ENCODE results near the gene IMMP2L. TPM values are rescaled to one million over a fixed set of nuclear protein-coding genes. Genes with fewer than 3 reads are reported as not detected.

Gene IMMP2L
- total and polyA plus RNA-seq, 2 of the 8 experiments (the other 6 are each of a cell fraction or from before 2014, with no cell fraction given) = 2.3 to 10.1 TPM

- no peak for FAIRE-seq
- TF ChIP-seq HDAC6 (IDR thresholded peaks at IDR 0.05; ENCODE audit: low read depth, low read length) = no peak
- TF ChIP-seq ZNF274 (IDR thresholded peaks at IDR 0.05; ENCODE audit: borderline replicate concordance, extremely low read depth, low read length) = no peak
- no peak for TF ChIP-seq FOSL1 (IDR thresholded peaks at IDR 0.05; ENCODE audit: insufficient read depth, low read depth, low read length)
- TF ChIP-seq SRF (IDR thresholded peaks at IDR 0.05; ENCODE audit: low read depth, low read length) = no peak
- no peak for TF ChIP-seq JUN (IDR thresholded peaks at IDR 0.05; ENCODE audit: low read depth, low read length)
- TF ChIP-seq TCF12 (IDR thresholded peaks at IDR 0.05; ENCODE audit: low read depth, low read length) = no peak
- no peak for TF ChIP-seq RNF2 (IDR thresholded peaks at IDR 0.05; ENCODE audit: borderline replicate concordance, low read depth, low read length, missing control alignments, poor library complexity, severe bottlenecking)
- no peak for TF ChIP-seq SIN3A (conservative IDR thresholded peaks at IDR 0.05 in 1 of 2, IDR thresholded peaks at IDR 0.05 in 1 of 2; ENCODE audit: low read depth in 1 of 2, low read length in 2 of 2)
- TF ChIP-seq TAF7 (optimal IDR thresholded peaks at IDR 0.05; ENCODE audit: borderline replicate concordance, low read depth, low read length) = no peak
- TF ChIP-seq USF2 (IDR thresholded peaks at IDR 0.05; ENCODE audit: low read length) = no peak
- no peak for TF ChIP-seq SAP30 (IDR thresholded peaks at IDR 0.05; ENCODE audit: insufficient read depth, insufficient replicate concordance, low read length)
- no peak for TF ChIP-seq NANOG (IDR thresholded peaks at IDR 0.05; ENCODE audit: insufficient read depth, low read depth, low read length, poor library complexity, severe bottlenecking)
Observed at GRCh38 chr7:110898516-110898915, 663.8 kb downstream of the IMMP2L start.

More at GRCh38 chr7:110898516-110898915, 663.8 kb downstream of the IMMP2L start:
- Histone ChIP-seq H3K18ac (ENCODE audit: extremely low read depth, low read length) (no peak overlapping the region), H2BK5ac (ENCODE audit: low read depth, low read length) (no peak overlapping the region), H4K5ac (ENCODE audit: insufficient read length, low read depth, low read length) (no peak overlapping the region), H3K23me2 (ENCODE audit: low read depth, low read length) (no peaks in the 10 kb centered on the region), H3K4me3 (ENCODE audit: extremely low read depth in 1 of 4, insufficient read depth in 2 of 4, low read depth in 3 of 4, low read length in 4 of 4) (no peak overlapping the region), H3K4me1 (replicated peaks in 1 of 4; ENCODE audit: control insufficient read depth in 3 of 4, insufficient read depth in 4 of 4, low read length in 3 of 4) (no peaks in the 10 kb centered on the region), H3K36me3 (ENCODE audit: control insufficient read depth in 2 of 4, insufficient read depth in 4 of 4, low read length in 3 of 4) (no peaks in the 10 kb centered on the region), H2BK15ac (ENCODE audit: low read length) (no peak overlapping the region), H3K79me1 (ENCODE audit: low read depth, low read length) (no peaks in the 10 kb centered on the region), H4K91ac (replicated peaks; ENCODE audit: insufficient read length, low read length) (no peak overlapping the region), H3K27me3 (replicated peaks in 1 of 4; ENCODE audit: control insufficient read depth in 3 of 4, extremely low read depth in 1 of 4, insufficient read depth in 3 of 4, low read length in 3 of 4) (no peaks in the 10 kb centered on the region), H3K27ac (ENCODE audit: low read depth, low read length) (no peak overlapping the region), H4K8ac (ENCODE audit: extremely low read depth, insufficient read depth, low read length) (no peak overlapping the region), H2BK120ac (replicated peaks; ENCODE audit: low read depth, low read length) (no peak overlapping the region), H2AK5ac (ENCODE audit: low read depth, low read length) (no peak overlapping the region), H3K79me2 (ENCODE audit: control insufficient read depth in 1 of 2, insufficient read depth in 2 of 2, low read length in 2 of 2) (no peaks in the 10 kb centered on the region), H3K4ac (replicated peaks; ENCODE audit: insufficient read length, low read depth, low read length) (no peak overlapping the region), H2BK12ac (ENCODE audit: low read depth, low read length) (no peak overlapping the region), H2BK20ac (ENCODE audit: low read length) (no peak overlapping the region), H3K9ac (replicated peaks in 1 of 4; ENCODE audit: extremely low read depth in 1 of 4, low read depth in 3 of 4, low read length in 3 of 4) (no peak overlapping the region), H3K14ac (ENCODE audit: insufficient read length) (no peak overlapping the region), H3K9me3 (ENCODE audit: insufficient read depth in 2 of 2, low read depth in 1 of 2, low read length in 1 of 2) (no peaks in the 10 kb centered on the region), H3K56ac (replicated peaks; ENCODE audit: insufficient read length, low read depth, low read length) (no peak overlapping the region), H4K20me1 (replicated peaks in 1 of 2; ENCODE audit: control insufficient read depth in 1 of 2, insufficient read depth in 2 of 2, low read length in 2 of 2) (no peaks in the 10 kb centered on the region), H3K23ac (ENCODE audit: insufficient read length) (no peak overlapping the region), H2AFZ (ENCODE audit: low read length) (no peak overlapping the region), H3K4me2 (ENCODE audit: insufficient read depth in 1 of 2, low read depth in 2 of 2, low read length in 2 of 2) (no peak overlapping the region)
- ChIA-PET CTCF (ENCODE audit: partially characterized antibody) (no interaction called here), POLR2A (ENCODE audit: partially characterized antibody) (no interaction called here)
- no peak for DNase-seq (ENCODE audit: low read depth in 1 of 2, low spot score in 2 of 2)

All from H1 (cell line).